ENCODE measurements around the gene SLC25A24.

The SLC25A24 gene

DNA sequence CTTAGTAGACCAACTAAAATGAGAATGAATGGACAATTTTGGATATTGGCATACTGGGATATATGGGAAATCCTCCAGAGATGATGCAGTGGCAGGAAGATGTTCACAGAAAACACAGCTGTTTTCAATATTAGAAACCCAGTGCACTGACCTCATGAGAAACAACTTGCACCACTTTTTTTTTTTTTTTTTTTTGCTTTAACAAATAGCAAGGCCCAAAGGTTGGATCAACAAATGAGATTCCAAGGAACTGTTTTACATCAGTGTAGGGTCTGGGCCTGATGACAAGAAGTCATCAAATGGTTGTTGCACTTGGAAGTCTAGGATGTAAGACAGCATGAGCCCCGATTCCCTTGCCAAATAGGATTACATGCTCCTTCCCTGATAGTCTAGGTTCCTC is 110.7 kb downstream of the SLC25A24 start:
- Histone ChIP-seq H3K4me1 (ENCODE audit: control insufficient read depth, insufficient read depth, low read length) (no peaks in the 10 kb centered on the region), H3K36me3 (ENCODE audit: control insufficient read depth, insufficient read depth, low read length) (no peaks in the 10 kb centered on the region), H3K27me3 (ENCODE audit: control insufficient read depth, insufficient read depth, low read length) (no peaks in the 10 kb centered on the region), H3K4me3 (ENCODE audit: low read depth, low read length) (no peak overlapping the region), H3K27ac (ENCODE audit: low read depth, low read length) (no peak overlapping the region), H3K9me3 (ENCODE audit: control insufficient read depth, insufficient read depth, low read depth, low read length) (no peaks in the 10 kb centered on the region), H3K9ac (ENCODE audit: low read length) (no peak overlapping the region)

DNA sequence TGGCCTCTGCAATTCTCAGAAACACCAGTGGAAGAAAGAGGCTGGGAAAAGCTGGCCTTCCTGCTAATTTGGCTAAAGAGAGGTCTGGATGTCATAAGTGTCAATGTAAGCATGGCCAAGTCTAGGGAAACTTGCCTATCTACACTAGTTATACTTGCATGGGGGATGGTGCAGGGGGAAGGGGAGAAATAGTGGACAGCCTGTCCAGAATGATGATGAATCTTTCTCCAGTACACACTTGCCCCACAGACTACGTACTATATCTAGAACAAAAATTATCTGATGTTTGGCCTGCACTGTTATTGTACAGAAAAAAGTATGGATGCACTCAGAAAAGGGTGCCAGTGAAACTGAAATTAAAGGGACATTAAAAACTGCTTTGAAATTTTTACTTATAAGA is 114.5 kb downstream of the SLC25A24 start:
- Histone ChIP-seq H3K4me1 (ENCODE audit: control insufficient read depth, insufficient read depth, low read length) (peaks cover 10% of the 10 kb centered on the region; the same call in 1 of the 2 replicates), H3K4me3 (ENCODE audit: low read depth, low read length) (no peak overlapping the region), H3K27me3 (ENCODE audit: control insufficient read depth, insufficient read depth, low read length) (no peaks in the 10 kb centered on the region), H3K27ac (ENCODE audit: low read depth, low read length) (no peak overlapping the region), H3K9me3 (ENCODE audit: control insufficient read depth, insufficient read depth, low read depth, low read length) (no peaks in the 10 kb centered on the region), H3K9ac (ENCODE audit: low read length) (no peak overlapping the region), H3K36me3 (ENCODE audit: control insufficient read depth, insufficient read depth, low read length) (no peaks in the 10 kb centered on the region)

DNA sequence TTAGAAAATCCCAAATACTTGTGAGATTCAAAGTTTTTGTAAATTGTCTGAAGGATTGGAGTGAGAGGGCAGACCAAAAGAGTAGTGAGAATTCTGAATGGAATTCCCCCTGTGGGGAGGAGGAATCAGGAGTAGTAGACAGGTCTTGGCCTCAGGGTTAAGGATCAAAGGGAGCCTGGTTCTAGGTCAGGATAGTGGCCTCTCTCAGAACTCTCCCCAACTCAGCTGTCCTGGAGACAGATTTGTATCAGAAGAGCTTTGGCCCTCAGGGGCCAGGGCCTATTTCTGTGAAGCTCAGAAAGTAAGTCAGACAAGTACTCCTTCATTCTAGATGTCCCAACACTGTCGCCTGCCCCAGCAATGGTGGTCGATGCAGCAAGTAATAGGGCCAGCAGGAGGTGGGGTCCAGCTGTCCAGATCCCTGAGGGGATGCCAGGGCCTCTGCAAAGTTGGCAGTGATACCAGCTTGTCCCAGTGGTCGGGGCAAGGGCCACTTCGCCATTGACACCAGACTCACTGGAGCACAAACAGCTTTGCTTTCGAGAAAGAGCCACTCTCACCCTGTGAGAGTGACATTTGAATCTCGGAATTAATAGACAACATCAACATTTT is 115.2 kb downstream of the SLC25A24 start:
- no peak overlapping the region for H3K27ac ChIP-seq (ENCODE audit: low read depth, low read length)
- no peaks in the 10 kb centered on the region for H3K36me3 ChIP-seq (ENCODE audit: control insufficient read depth, insufficient read depth, low read length)
- H3K4me3 ChIP-seq (ENCODE audit: low read depth, low read length): no peak overlapping the region
- peaks cover 10% of the 10 kb centered on the region; the same call in 1 of the 2 replicates for H3K4me1 ChIP-seq (ENCODE audit: control insufficient read depth, insufficient read depth, low read length)
- H3K27me3 ChIP-seq (ENCODE audit: control insufficient read depth, insufficient read depth, low read length): no peaks in the 10 kb centered on the region
- no peak overlapping the region for H3K9ac ChIP-seq (ENCODE audit: low read length)
- no peaks in the 10 kb centered on the region for H3K9me3 ChIP-seq (ENCODE audit: control insufficient read depth, insufficient read depth, low read depth, low read length)
